ENCODE results near the gene SELENOO.

GRCh38 chr22:50221410-50222300 lies 20.8 kb downstream of the SELENOO start:
- TF ChIP-seq EZH2phosphoT487 (IDR thresholded peaks at IDR 0.05; ENCODE audit: borderline replicate concordance, low read length) = no peak
- peak; percentile 51 for TF ChIP-seq CTCF (IDR thresholded peaks at IDR 0.05; ENCODE audit: low read depth, low read length, poor library complexity, severe bottlenecking)
